Measurements from ENCODE around the gene GALNT10.

Gene GALNT10

GRCh38 chr5:154391788-154392187 is 201.3 kb downstream of the GALNT10 start:
- no peak overlapping the region for H3K4me3 ChIP-seq (ENCODE audit: low read depth, low read length)
- no peak for TF ChIP-seq CTCF (IDR thresholded peaks at IDR 0.05; ENCODE audit: borderline replicate concordance, insufficient read depth, low read depth, low read length)

GRCh38 chr5:154393850-154394249 is 203.3 kb downstream of the GALNT10 start:
- no peak overlapping the region for H3K4me3 ChIP-seq (ENCODE audit: low read depth, low read length)
- no peak for TF ChIP-seq CTCF (IDR thresholded peaks at IDR 0.05; ENCODE audit: borderline replicate concordance, insufficient read depth, low read depth, low read length)

- H3K4me3 ChIP-seq (ENCODE audit: low read depth, low read length) = no peak overlapping the region
- no peak for TF ChIP-seq CTCF (IDR thresholded peaks at IDR 0.05; ENCODE audit: borderline replicate concordance, insufficient read depth, low read depth, low read length)
Measured at GRCh38 chr5:154394307-154394706, 203.8 kb downstream of the GALNT10 start.

- TF ChIP-seq CTCF (IDR thresholded peaks at IDR 0.05; ENCODE audit: borderline replicate concordance, insufficient read depth, low read depth, low read length) = no peak
- H3K4me3 ChIP-seq (ENCODE audit: low read depth, low read length) = no peak overlapping the region
Measured at GRCh38 chr5:154395407-154396106, 205.0 kb downstream of the GALNT10 start.

- TF ChIP-seq CTCF (IDR thresholded peaks at IDR 0.05; ENCODE audit: borderline replicate concordance, insufficient read depth, low read depth, low read length) = no peak
- no peak overlapping the region for H3K4me3 ChIP-seq (ENCODE audit: low read depth, low read length)
Measured at GRCh38 chr5:154396128-154396527, 205.6 kb downstream of the GALNT10 start.

- no peak for TF ChIP-seq CTCF (IDR thresholded peaks at IDR 0.05; ENCODE audit: borderline replicate concordance, insufficient read depth, low read depth, low read length)
- no peak overlapping the region for H3K4me3 ChIP-seq (ENCODE audit: low read depth, low read length)
Measured at GRCh38 chr5:154397652-154398406, 207.3 kb downstream of the GALNT10 start.

- no peak for TF ChIP-seq CTCF (IDR thresholded peaks at IDR 0.05; ENCODE audit: borderline replicate concordance, insufficient read depth, low read depth, low read length)
- H3K4me3 ChIP-seq (ENCODE audit: low read depth, low read length) = no peak overlapping the region
Measured at GRCh38 chr5:154400678-154401077, 210.1 kb downstream of the GALNT10 start.

All from GM12875 (cell line).